HL-60/S4 treated with phorbol 12-myristate 13-acetate at 8.2 ng/mL for 4 days and 3 days (cell line): Measurements from ENCODE around the gene TBC1D22A.

Source experiments
- in situ Hi-C: fragments of 300-500 bp; cut with MboI; formaldehyde crosslinking; loops from 2 replicates; pipeline ENCODE4 v1.15.0; 2022; ENCODE audit warnings: low sequenced_read_pairs

Gene TBC1D22A

DNA sequence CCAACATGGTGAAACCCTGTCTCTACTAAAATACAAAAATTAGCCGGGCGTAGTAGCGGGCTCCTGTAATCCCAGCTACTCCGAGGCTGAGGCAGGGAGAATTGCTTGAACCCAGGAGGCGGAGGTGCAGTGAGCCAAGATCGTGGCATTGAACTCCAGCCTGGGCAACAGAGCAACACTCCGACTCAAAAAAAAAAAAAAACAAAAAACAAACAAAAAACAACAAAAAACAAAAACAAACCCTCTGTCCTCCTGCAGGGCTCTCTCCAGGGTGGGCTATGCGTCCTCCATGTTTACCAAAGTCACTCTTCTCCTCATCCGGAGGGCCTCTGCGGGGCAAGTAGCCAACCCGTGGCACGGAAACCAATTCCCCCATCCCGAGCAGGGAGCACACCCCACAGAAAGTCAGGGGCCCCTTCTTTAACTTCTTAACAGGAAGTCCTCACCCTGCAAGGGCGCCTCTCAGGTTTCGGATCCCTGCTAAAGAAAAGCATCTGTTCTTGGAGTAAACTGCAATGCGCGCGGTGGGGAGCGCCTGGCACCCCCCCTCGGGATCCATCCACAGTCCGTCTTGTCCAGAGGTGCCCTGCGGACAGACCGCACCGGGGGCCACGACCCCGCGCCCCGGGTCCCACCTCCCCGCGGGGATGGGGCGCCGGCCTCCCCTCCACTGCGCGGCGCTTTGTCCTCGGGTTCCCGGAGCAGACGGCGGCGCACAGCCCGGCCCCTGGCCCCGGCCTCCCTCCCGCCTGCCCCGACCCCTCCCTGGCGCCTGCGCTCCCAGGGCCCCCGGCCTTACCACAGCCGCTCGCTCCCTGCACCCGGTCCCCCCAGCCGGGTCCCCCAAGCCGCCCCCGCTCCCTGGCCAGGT, 25.1 kb upstream of the TBC1D22A start:
- in situ Hi-C loops: no loop called here

DNA sequence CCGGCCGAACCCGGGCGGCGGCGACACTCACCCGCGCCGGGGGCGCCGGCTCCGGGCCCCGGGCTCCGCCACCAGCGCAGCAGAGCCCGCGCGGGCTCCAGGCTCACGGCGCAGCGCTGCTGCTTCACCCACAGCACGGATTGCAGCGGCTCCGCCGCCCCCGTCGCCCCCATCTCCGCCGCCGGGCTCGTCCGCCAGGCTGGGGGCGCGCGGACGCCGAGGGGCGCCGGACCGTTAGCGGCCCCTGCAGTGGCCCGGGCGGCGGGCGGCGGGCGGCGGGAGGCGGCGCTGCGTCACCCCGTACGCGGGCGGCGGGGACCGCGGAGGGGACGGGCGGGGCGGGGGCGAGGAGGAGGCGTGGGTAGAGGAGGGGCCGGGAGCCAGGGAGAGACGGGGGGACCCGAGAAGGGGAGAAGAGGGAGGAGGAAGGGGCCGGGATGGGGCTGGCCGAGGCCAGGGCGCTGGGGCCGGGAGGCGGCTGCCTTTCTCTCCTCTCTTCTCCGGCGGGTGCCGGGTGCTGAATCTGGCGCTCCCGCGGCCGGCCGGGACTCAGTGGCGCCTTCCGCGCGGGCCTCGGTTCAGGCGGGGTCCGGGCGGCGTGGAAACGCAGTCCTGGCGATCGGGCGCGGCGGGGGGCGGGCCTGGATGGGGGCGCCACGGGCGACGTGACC, 24.3 kb upstream of the TBC1D22A start, which contains the start of gene CERK:
CERK (minus strand) TSS at position 277 of the 671 bp plus-strand sequence; CDS start at position 173, 104 bp downstream.
- in situ Hi-C loops: no loop called here

DNA sequence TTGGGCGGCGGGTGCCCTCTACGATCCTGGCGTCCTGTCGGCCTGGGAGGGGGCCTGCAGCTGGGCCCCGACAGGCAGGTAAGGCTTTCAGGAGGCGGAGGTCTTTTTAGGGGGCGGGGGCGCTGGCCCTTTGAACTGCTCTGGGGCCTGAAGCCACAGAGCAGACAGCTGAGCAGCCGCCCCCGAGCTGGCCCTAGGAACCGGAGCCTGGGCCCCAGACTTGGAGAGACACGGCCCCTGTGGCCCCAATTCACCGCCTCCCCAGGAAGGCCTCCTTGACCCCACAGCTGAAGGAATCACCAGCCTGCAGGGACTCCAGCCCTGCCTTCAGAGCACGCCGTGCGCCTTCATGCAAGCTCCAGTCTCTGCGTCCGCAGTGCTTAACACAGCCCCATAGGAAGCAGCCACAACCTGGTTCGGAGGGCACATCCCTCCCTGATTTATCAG, 23.8 kb upstream of the TBC1D22A start:
- in situ Hi-C loops: no loop called here

DNA sequence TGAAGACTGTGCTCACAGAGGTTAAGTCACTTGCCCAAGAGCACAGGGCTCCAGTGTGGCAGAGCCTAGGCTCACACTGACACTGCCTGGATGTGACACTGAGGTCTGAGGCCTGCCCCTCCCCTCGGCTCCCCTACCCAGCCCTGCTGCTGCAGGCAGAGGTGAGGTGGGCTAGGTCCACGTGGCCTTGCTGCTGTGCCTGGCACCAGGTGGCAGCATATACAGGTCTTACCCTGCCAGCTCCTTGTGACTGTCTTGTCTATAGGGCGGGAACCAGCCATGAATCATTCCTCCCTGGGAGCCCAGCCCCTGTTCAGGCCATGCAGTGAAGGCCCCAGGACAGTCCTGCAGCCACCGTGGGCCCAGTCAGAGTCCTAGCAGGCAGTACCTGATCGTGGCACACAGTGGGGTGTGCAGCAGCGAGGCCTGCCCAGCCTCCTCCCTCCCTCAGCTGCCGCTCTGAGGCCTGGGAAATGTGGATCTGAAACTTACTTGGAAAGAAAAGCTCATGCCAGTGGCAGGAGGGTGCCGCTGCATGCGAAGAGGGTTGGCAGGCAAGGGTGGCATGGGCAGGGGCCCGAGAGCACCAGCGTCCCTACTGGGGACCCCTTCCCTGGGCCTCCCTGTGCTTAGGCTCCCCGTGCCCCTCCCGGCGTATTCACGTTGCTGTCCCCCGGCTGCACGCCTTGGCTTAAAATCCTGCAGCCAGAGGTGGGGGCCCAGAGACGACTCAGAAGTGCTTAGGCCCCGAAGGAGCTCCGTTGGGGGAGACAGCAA, 23.2 kb upstream of the TBC1D22A start:
- in situ Hi-C loops: no loop called here

DNA sequence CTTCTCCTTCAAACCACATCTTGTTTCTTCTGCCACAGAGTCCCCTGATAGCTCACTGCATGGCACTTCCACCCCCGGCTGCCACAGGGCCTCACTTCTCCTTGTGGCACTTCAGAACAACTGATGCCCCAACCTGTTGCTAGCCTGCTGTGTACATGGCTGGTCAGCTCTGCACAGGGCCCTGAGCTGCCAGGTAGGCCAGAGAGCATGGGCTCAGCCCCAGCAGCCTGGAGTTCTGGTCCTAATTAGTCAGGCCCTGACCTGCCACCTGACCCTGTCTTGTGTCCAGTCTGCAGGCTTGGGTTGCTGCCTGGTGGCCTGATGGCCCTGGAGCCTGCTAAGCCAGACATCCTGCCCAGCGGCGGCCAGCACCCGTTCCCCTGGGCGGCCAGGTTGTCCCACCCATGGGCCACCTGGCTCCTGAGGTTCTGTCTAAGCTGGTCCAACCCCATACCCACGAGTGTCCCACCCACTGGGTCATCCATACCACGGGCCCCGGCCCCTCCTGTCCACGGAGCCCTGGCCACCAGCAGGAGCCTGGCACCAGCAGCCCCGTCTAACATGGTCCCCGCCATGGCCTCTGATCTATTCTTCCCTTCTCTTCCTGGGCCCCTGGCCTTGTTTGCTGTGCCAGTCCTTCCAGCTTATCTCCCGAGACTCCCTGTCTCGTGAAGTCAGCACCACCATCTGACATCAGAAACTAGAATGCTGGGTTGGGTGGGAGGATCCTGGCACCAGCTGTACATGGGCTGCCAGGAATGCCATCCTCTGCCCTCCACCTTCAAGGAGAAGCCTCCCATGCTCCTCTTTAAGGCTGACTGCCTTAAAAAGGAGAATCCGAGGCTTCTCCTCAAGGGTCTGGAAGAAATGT, 21.3 kb upstream of the TBC1D22A start:
- in situ Hi-C loops: no loop called here

DNA sequence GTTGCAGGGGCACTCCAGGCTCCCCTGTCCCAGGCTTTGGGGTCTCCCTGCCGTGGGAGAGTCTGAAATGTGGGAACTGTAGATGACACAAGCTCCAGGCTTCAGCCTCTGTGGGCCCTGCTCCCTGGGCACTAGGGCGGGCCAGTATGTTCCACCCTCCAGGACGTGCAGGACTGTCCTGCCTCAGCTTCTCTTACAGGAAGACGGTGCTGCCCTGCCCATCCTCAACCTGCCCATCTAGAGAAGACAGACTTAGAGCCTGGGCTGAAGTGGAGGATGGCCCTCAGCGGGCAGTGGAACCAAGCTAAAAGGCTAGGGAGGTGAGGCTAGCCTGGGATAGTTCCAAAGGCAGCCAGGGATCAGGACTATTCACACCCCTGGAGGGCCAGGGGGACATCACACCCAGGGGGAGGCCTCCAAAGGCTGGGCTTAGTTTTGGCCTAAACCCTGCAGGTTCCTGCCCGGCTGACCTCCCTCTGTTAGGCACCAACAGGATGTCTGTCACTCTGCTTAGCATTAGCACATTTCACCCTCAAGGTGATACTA, 20.4 kb upstream of the TBC1D22A start:
- in situ Hi-C loops: no loop called here

DNA sequence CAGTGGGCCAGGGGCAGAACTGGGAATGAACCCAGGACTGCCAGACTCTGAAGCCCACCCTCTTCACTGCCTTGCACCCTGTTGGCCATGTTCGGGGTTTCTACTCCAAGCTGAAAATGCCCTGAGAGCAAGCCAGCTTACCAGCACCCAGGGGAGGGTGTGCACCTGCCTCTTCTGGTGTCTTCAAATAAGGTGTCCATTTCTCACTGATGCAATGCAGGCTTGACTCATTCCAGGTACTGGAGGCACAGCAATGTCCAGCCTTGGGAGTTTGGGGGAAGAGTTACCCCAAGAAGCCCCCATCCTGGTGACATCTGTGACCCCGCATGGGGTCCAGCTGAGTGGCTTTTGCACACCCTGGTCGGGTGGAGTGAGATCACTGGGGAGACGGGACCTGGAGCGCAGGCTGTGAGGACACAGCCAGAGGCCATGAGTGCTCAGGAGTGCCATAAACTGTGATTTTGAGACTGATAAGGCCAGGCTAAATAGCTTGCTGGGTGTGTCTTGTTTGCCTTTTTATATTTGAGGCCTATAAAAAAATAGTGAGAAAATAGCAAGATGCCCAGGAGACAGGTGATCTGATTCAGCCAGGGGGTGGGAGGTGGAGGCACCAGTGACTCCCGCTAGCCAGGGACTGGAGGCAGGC, 19.8 kb upstream of the TBC1D22A start:
- in situ Hi-C loops: no loop called here

DNA sequence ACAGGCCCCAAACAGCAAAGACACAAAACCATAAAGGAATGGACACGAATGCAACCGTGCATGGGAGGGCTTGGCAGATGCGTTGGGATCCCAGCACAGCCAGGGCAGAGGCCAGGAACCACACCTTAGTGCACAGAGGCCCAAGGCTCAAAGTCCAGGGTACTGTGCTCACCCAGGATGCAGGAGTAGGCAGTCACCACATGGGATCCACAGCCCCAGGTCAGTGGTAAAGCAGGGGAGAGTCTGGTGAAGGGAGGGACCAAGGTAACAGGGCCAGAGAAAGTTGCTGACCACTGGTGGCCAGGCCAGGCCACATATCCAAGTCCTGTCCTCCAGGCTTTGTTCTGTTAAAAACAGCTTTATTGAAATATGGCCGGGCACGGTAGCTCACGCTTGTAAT, 17.9 kb upstream of the TBC1D22A start:
- in situ Hi-C loops: no loop called here

DNA sequence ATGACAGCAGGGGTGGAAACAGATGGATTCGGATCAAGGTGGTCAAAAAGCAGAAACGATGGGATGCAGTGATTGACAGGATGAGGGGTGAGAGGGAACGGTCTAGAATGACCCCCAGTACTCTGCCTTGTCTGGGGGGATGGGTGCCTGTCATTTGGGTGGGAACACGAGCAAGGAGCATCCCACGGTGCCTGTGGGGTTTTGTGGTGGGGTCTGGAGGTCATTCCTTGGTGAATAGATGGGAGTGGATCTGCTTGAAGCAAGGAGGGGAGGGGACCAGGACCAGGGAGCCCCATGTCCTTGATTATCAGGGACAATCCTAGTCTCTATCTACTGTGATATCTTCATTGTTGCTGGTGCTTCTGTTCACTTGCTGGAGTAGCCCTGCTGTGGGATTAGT, 16.3 kb upstream of the TBC1D22A start:
- in situ Hi-C loops: no loop called here

DNA sequence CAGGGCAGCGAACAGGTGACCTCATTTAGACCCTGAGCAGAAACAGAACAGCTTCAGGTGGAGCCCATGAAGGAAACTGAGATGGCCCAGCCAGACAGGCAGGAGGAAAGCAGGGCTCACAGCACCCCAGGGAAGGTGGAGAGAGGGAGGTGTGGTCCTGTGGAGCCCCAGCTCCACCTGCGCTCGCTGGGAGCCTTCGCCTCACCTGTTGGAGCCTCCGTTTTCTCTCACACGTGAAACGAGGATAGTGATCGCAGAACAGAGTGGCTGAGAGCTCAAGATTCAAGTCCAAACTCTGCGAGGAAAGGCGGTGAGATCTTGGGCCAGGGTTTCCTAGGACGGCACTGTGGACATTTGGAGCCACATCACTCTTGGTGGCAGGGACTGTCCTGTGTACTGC, 15.8 kb upstream of the TBC1D22A start:
- in situ Hi-C loops: no loop called here

DNA sequence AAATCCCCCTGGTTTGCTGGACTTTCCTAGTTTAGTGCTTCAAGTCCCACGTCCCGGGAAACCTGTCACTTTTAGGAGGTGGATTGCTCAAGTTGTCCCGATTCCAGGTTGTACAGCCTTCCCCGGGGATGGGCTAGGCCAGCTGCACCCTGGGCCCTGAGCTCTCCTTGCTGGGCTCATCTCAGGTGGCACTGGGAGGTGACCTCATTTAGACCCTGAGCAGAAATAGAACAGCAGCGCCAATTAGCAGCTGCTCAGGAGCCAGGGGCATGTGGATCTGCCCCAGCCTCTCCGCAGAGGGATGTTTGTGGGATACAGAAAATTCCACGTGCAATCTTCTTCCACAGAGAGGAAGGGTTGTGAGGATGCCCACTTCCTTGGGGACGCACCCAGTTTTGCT, 14.8 kb upstream of the TBC1D22A start:
- in situ Hi-C loops: no loop called here

DNA sequence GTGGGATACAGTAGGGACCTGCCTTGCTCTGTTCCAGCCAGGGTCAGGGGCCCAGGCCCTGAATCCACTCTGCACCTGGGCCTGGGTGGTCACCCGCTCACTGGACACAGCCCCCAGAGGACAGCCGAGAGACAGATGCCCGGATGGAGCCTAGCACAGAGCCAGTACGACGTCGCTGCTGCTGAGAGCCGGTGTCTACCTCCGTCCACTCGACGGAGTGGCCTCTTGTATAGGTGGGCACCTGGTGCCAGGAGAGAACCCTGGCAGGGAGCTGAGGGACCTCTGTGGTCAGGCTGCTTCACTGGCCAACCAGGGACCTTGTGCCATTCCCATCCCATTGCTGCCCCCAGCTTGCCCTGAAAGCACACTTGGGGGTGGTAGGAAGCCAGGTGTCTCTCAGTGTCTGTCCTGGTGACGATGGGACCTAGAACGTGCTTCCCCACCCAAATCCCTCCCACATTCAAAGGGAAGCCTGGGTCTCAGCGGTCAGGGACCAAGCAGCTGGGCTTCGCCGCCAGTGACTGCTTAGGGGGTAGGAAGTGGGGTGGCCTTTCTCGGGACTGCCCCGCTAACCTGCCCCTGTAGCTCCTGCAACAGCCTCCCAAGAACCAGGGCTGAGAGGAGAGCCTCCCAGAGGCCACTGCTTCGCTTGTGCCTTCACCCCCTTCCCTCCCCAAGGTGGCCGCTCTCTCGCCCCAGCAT, 14.1 kb upstream of the TBC1D22A start:
- in situ Hi-C loops: no loop called here

DNA sequence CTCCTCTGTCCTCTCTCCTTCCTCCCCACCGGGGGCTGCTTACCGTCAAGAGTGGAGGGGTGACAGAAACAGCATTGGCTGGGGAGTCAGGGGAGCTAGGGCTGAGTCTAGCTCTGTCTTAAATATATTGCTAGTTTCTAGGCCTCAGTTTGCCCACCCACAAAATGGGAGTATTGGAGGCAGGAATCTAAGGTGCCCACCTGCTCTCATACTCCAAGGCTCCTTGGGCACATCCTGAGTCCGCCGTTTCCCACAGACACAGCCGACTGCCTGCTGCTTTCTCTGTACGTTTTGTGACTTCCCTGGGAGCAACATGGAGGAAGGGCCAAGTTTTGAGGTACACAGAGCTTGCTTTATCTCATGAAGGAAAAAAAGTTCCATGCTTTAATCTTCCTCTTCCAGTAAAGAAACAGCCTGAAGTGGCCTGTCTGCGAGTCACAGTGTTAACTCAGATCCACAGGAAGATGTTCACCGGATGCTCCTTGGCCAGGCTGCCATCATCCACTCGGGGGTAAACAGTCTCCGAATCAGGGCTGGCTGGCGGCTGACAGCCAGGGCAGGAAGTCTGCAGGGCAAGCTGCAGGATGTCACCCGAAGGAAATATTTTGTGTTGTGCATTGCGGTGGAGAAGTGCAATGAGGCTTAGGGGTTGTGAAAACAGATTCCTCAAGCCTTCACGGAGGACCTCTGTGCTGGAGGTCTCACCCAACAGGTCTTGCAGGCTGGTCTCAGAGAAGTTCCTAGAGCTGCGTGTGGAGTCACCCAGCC, 13.4 kb upstream of the TBC1D22A start:
- in situ Hi-C loops: no loop called here

DNA sequence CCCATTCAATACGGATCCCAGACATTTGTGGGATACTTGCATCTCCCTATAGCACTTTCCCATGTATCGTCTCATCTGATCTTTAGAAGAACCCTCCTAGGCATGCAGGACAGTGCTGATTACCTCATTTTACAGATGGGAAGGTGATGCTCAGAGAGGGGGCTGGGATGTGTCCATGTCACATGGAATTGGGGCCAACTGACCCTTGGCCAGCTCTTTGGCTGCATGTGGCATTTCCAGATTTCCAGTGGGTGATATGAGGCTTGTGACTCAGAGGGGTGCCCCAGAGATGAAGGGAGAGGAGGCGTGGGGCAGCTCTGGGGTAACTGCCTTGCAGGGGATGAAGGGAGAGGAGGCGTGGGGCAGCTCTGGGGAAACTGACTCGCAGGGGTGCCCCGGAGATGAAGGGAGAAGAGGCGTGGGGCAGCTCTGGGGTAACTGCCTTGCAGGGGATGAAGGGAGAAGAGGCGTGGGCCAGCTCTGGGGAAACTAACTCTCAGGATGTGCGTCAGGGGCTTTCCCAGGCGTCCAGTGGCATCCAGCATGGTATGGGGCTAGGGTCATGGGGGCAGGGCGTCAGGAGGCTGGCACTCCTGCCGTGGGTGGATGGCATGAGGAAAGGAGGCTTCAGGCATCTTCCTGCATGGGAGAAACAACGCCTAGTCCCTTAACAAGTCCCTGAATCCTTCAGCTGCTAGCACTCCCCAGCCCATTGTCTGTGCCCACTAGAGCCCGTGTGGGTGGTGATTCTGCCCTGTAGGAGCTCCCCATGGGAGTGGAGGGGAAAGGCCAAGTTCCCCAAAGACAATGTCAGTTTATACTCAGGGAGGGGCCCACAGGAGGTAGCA, 12.5 kb upstream of the TBC1D22A start:
- in situ Hi-C loops: no loop called here

DNA sequence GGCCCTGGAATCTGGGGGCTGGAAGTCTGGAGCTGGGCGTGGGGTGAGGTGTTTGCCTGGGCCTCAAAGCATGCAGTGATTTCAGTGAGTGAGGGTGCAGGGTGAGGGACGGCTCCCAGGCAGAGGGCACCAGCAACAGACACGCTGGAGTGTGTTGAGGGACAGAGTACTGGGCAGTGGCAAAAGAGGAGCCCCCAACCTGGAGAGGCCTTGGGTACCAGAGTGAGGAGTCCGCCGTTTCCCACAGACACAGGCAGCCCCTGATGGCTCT, 12.0 kb upstream of the TBC1D22A start:
- in situ Hi-C loops: no loop called here

DNA sequence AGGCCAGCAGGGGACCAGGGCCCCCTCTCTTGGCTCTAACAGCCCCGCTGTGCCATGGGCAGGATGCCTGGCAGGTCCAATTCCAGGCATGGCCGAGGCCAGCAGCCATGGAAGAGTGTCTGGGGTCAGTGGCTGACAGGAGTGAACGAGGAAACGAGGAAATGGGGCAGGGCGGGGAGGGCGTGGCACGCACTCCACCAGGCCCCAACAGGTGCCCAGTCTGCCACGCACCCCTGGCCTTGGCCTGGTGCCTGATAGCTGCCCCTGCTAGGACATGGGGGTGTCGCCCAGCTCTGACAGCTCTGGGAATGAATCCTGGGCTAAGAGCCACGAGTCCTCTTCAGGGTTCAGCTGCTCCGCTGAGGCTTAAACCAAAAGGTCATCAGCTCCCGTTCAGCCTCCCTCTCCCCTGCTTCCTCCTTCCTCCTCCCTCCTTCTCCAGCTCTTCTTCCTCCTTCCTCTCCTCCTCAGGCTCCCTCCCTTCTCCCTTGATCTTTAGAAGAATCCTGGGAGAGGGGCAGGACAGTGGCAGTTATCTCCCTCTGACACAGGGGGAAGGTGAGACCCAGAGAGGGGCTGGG, 11.5 kb upstream of the TBC1D22A start:
- in situ Hi-C loops: no loop called here

DNA sequence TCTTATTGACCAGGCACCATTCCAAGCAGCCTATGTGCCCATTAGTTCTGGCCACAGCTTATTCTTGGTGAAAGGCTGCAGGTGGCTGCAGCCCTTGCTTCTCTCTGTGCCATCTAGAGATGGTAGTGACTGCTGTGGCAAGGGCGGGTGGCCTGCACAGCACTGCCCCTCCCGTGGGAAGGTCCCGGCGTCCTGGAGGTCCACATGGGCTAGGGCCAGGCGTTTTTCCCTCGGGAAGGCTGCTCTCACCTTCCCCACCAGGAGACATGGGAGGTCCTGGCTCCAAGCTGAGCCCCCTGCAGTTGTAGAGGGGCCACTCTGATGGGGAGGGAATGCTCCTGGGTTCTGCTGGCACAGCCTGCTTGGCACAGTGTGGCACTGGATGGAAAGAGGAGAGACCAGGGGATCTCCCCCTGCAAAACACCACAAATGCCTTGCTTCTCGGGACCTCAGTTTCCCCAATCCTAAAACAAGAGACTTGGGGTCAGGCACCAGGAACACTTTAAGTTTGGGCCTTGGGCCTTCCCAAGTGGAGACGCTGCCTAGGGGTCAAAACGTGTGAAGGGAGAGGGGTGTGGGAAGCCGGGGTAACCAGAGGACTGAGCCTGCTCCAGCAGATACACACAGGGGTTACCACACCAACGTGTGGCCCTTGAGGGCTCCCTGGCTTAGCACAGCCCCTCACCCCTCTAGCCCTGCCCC, 10.0 kb upstream of the TBC1D22A start:
- in situ Hi-C loops: no loop called here
